H1 (cell line): ENCODE measurements around the gene METTL9. TPM values are rescaled to one million over a fixed set of nuclear protein-coding genes. Genes with fewer than 3 reads are reported as not detected.

ENCODE experiments used
- CREB1 ChIP-seq: IDR thresholded peaks from 2 replicates; pipeline ENCODE4 v1.6.1; 2012; ENCODE audit warnings: inconsistent platforms
- HDAC6 ChIP-seq: IDR thresholded peaks from one replicate; pipeline ENCODE4 v1.7.1; 2012; ENCODE audit warnings: low read depth, mild to moderate bottlenecking, inconsistent platforms, low read length, moderate library complexity
- MAFK ChIP-seq: IDR thresholded peaks from 2 replicates; pipeline ENCODE4 v1.6.1; 2012; ENCODE audit warnings: low read depth, mild to moderate bottlenecking, improper control_type of control experiment, low read length
- NANOG ChIP-seq: IDR thresholded peaks from 2 replicates; pipeline ENCODE4 v1.6.1; 2011; ENCODE audit warnings: low read length, low read depth, mild to moderate bottlenecking, inconsistent platforms; ENCODE audit not compliant: insufficient read depth, poor library complexity, severe bottlenecking
- SIN3A ChIP-seq, 2 experiments: IDR thresholded peaks in 1 of 2; conservative IDR thresholded peaks in 1 of 2; 2 replicates each; pipeline ENCODE4 v1.6.1; 2011 to 2012; ENCODE audit warnings: low read length in 2 of 2, improper control_type of control experiment in 1 of 2, low read depth in 1 of 2, mild to moderate bottlenecking in 1 of 2
- TEAD4 ChIP-seq: IDR thresholded peaks from 2 replicates; pipeline ENCODE4 v1.6.1; 2012; ENCODE audit warnings: low read depth, low read length, inconsistent platforms, mixed read lengths
- polyA plus RNA-seq, 7 experiments: library from polyadenylated mRNA; depleted of rRNA in 3 of 7; stranded (reverse) in 5 of 7; unstranded in 2 of 7; fragments of >200 nt in 5 of 7; fragments of 200-250 nt in 2 of 7; gene quantifications; 1 replicate in 5 of 7; 2 replicates in 1 of 7; 4 replicates in 1 of 7; pipeline versions ENCODE4 v1.2.1 to v1.2.3, GENCODE V29; 2011 to 2013; ENCODE audit warnings: missing spikeins in 2 of 7, mixed read lengths in 2 of 7
- total RNA-seq: library from RNA; stranded (reverse); fragmentation: NEBNext Ultra II Directional; extraction: Animal tissue kit (Norgen Biotek cat#: 25700); gene quantifications from 2 replicates; pipeline ENCODE4 v1.2.1, GENCODE V29; 2021
- TF ChIP-seq, protein P1 (sequence below): fragments of 300-600 bp; sonication (generic); IDR thresholded peaks from 2 replicates; pipeline ENCODE4 v1.7.1; 2012; ENCODE audit warnings: low read length, moderate library complexity, mild to moderate bottlenecking, inconsistent platforms; ENCODE audit not compliant: insufficient replicate concordance

Gene METTL9
- total and polyA plus RNA-seq, 2 of the 8 experiments (the other 6 are each of a cell fraction or from before 2014, with no cell fraction given) = 45.4 to 112 TPM

DNA sequence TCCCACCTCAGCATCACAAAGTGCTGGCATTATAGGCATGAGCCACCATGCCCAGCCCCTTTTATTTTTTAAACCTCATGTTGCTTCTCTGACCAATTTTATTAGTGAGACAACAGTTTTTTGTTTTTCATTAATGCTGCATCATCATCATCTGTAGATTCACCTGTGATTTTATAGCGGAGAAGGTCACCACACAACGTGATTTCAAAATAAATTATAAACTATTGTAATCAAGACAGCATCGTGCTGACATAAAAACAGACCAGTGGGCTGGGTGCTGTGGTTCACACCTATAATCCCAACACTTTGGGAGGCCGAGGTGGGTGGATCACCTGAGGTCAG, 28.7 kb upstream of the METTL9 start (continued):
- TF ChIP-seq NANOG = no peak
- no peak for TF ChIP-seq TEAD4
- TF ChIP-seq SIN3A (conservative IDR thresholded peaks at IDR 0.05 in 1 of 2, IDR thresholded peaks at IDR 0.05 in 1 of 2; ENCODE audit: low read depth in 1 of 2, low read length in 2 of 2) = no peak
- TF ChIP-seq CREB1 = no peak
- no peak for TF ChIP-seq HDAC6
- TF ChIP-seq, protein P1, sequence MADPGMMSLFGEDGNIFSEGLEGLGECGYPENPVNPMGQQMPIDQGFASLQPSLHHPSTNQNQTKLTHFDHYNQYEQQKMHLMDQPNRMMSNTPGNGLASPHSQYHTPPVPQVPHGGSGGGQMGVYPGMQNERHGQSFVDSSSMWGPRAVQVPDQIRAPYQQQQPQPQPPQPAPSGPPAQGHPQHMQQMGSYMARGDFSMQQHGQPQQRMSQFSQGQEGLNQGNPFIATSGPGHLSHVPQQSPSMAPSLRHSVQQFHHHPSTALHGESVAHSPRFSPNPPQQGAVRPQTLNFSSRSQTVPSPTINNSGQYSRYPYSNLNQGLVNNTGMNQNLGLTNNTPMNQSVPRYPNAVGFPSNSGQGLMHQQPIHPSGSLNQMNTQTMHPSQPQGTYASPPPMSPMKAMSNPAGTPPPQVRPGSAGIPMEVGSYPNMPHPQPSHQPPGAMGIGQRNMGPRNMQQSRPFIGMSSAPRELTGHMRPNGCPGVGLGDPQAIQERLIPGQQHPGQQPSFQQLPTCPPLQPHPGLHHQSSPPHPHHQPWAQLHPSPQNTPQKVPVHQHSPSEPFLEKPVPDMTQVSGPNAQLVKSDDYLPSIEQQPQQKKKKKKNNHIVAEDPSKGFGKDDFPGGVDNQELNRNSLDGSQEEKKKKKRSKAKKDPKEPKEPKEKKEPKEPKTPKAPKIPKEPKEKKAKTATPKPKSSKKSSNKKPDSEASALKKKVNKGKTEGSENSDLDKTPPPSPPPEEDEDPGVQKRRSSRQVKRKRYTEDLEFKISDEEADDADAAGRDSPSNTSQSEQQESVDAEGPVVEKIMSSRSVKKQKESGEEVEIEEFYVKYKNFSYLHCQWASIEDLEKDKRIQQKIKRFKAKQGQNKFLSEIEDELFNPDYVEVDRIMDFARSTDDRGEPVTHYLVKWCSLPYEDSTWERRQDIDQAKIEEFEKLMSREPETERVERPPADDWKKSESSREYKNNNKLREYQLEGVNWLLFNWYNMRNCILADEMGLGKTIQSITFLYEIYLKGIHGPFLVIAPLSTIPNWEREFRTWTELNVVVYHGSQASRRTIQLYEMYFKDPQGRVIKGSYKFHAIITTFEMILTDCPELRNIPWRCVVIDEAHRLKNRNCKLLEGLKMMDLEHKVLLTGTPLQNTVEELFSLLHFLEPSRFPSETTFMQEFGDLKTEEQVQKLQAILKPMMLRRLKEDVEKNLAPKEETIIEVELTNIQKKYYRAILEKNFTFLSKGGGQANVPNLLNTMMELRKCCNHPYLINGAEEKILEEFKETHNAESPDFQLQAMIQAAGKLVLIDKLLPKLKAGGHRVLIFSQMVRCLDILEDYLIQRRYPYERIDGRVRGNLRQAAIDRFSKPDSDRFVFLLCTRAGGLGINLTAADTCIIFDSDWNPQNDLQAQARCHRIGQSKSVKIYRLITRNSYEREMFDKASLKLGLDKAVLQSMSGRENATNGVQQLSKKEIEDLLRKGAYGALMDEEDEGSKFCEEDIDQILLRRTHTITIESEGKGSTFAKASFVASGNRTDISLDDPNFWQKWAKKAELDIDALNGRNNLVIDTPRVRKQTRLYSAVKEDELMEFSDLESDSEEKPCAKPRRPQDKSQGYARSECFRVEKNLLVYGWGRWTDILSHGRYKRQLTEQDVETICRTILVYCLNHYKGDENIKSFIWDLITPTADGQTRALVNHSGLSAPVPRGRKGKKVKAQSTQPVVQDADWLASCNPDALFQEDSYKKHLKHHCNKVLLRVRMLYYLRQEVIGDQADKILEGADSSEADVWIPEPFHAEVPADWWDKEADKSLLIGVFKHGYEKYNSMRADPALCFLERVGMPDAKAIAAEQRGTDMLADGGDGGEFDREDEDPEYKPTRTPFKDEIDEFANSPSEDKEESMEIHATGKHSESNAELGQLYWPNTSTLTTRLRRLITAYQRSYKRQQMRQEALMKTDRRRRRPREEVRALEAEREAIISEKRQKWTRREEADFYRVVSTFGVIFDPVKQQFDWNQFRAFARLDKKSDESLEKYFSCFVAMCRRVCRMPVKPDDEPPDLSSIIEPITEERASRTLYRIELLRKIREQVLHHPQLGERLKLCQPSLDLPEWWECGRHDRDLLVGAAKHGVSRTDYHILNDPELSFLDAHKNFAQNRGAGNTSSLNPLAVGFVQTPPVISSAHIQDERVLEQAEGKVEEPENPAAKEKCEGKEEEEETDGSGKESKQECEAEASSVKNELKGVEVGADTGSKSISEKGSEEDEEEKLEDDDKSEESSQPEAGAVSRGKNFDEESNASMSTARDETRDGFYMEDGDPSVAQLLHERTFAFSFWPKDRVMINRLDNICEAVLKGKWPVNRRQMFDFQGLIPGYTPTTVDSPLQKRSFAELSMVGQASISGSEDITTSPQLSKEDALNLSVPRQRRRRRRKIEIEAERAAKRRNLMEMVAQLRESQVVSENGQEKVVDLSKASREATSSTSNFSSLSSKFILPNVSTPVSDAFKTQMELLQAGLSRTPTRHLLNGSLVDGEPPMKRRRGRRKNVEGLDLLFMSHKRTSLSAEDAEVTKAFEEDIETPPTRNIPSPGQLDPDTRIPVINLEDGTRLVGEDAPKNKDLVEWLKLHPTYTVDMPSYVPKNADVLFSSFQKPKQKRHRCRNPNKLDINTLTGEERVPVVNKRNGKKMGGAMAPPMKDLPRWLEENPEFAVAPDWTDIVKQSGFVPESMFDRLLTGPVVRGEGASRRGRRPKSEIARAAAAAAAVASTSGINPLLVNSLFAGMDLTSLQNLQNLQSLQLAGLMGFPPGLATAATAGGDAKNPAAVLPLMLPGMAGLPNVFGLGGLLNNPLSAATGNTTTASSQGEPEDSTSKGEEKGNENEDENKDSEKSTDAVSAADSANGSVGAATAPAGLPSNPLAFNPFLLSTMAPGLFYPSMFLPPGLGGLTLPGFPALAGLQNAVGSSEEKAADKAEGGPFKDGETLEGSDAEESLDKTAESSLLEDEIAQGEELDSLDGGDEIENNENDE = no peak
- no peak for TF ChIP-seq MAFK
